HCT116 (cell line): Measurements from ENCODE around the gene PAGR1. TPM values are rescaled to one million over a fixed set of nuclear protein-coding genes. Genes with fewer than 3 reads are reported as not detected.

Experiments used
- ATAC-seq: fragments of 200-7000 bp; cut with Tn5 transposase; 2 replicates; pipeline ENCODE4 v1.9.1; 2020; ENCODE audit warnings: mild to moderate bottlenecking, moderate library complexity
- BruUV-seq: library from RNA; stranded (reverse); fragments of 400-500 nt; replicated peaks from 2 replicates; lab custom pipeline; 2021; lab: Mats Ljungman, UMichigan
- CTCF ChIA-PET: fragments of 300-600 bp; sonication (Branson Sonifier 250); formaldehyde crosslinking; loops from one replicate; lab custom pipeline; 2021; ENCODE audit warnings: antibody characterized with exemption; lab: Charles Lee
- POLR2A ChIA-PET: fragments of 300-600, 350-600 bp; sonication (Branson Sonifier 250); formaldehyde crosslinking; loops from one replicate; lab custom pipeline; 2021; ENCODE audit warnings: antibody characterized with exemption; lab: Charles Lee
- RAD21 ChIA-PET, 2 experiments: fragments of 300-600 bp; sonication (Branson Sonifier 250); formaldehyde crosslinking; loops; one replicate each; lab custom pipeline; 2023; ENCODE audit warnings: low total read pairs in 2 of 2; ENCODE audit not compliant: uncharacterized antibody in 2 of 2, unreplicated experiment in 2 of 2, low non-redundant PET in 1 of 2; lab: Charles Lee
- DNase-seq: peaks from one replicate; pipeline ENCODE4 v3.0.0-alpha.2; 2010; ENCODE audit warnings: low read depth, low spot score
- H2AFZ ChIP-seq: fragments of 200-600 bp; shearing (Covaris generic), sonication (generic); 2 replicates; pipeline ENCODE4 v1.6.1; 2017; ENCODE audit warnings: low read depth, mixed run types, mixed read lengths, antibody characterized with exemption, low read length; ENCODE audit not compliant: poor library complexity, severe bottlenecking
- H3K27ac ChIP-seq: 2 replicates; pipeline ENCODE4 v1.5.1; 2012; ENCODE audit warnings: low read depth, low read length
- H3K27me3 ChIP-seq: fragments of 200-600 bp; sonication (generic); 2 replicates; pipeline ENCODE4 v1.6.1; 2016; ENCODE audit warnings: mixed run types, low read length, mixed read lengths; ENCODE audit not compliant: insufficient read depth
- H3K36me3 ChIP-seq, 2 experiments: fragments of 200-500 bp in 1 of 2; fragments of 200-600 bp in 1 of 2; sonication (Bioruptor generic) in 1 of 2; sonication (generic) in 1 of 2; 2 replicates each; pipeline versions ENCODE4 v1.5.1 to v1.6.1; 2014 to 2016; ENCODE audit warnings: low read length in 2 of 2, inconsistent platforms in 1 of 2, mixed read lengths in 1 of 2, mixed run types in 1 of 2; ENCODE audit not compliant: insufficient read depth in 2 of 2, control insufficient read depth in 1 of 2
- H3K4me1 ChIP-seq, 2 experiments: fragments of 200-600 bp in 1 of 2; sonication (generic) in 1 of 2; 2 replicates each; pipeline versions ENCODE4 v1.5.1 to v1.6.1; 2012 to 2017; ENCODE audit warnings: low read length in 2 of 2, inconsistent platforms in 1 of 2, mild to moderate bottlenecking in 1 of 2, mixed read lengths in 1 of 2, mixed run types in 1 of 2, moderate library complexity in 1 of 2; ENCODE audit not compliant: insufficient read depth in 2 of 2, control insufficient read depth in 1 of 2
- H3K4me2 ChIP-seq: fragments of 200-600 bp; sonication (generic); 2 replicates; pipeline ENCODE4 v1.6.1; 2017; ENCODE audit warnings: mixed run types, low read length, mixed read lengths
- H3K4me3 ChIP-seq, 2 experiments: fragments of 200-600 bp in 1 of 2; sonication (generic) in 1 of 2; replicated peaks in 1 of 2; 2 replicates each; pipeline ENCODE4 v1.5.1; 2011 to 2016; ENCODE audit warnings: low read length in 2 of 2, control low read depth in 1 of 2, low read depth in 1 of 2, mild to moderate bottlenecking in 1 of 2, mixed read lengths in 1 of 2, mixed run types in 1 of 2
- H3K79me2 ChIP-seq: fragments of 200-600 bp; sonication (generic); 2 replicates; pipeline ENCODE4 v1.6.1; 2017; ENCODE audit warnings: mild to moderate bottlenecking, mixed run types, low read length, moderate library complexity, mixed read lengths; ENCODE audit not compliant: insufficient read depth
- H3K9ac ChIP-seq: fragments of 200-600 bp; sonication (generic); 2 replicates; pipeline ENCODE4 v1.6.1; 2016; ENCODE audit warnings: low read length, mixed read lengths
- H3K9me2 ChIP-seq: fragments of 200-600 bp; sonication (generic), shearing (Covaris generic); 2 replicates; pipeline ENCODE4 v1.6.1; 2017; ENCODE audit warnings: mixed run types, mild to moderate bottlenecking, moderate library complexity; ENCODE audit not compliant: insufficient read depth
- H3K9me3 ChIP-seq, 2 experiments: fragments of 200-500 bp in 1 of 2; fragments of 200-600 bp in 1 of 2; sonication (Bioruptor generic) in 1 of 2; sonication (generic) in 1 of 2; 2 replicates each; pipeline ENCODE4 v1.6.1; 2014 to 2017; ENCODE audit warnings: low read length in 2 of 2, mixed read lengths in 2 of 2, inconsistent platforms in 1 of 2, low read depth in 1 of 2, mild to moderate bottlenecking in 1 of 2, mixed run types in 1 of 2, moderate library complexity in 1 of 2; ENCODE audit not compliant: control insufficient read depth in 1 of 2, insufficient read depth in 1 of 2
- H4K20me1 ChIP-seq: fragments of 200-600 bp; sonication (generic), shearing (Covaris generic); 2 replicates; pipeline ENCODE4 v1.6.1; 2017; ENCODE audit warnings: mixed run types, mild to moderate bottlenecking, moderate library complexity; ENCODE audit not compliant: insufficient read depth
- ATF3 ChIP-seq: IDR thresholded peaks from 2 replicates; pipeline ENCODE4 v1.6.1; 2012
- CBX3 ChIP-seq: IDR thresholded peaks from 2 replicates; pipeline ENCODE4 v1.6.1; 2012; ENCODE audit warnings: low read depth
- CEBPB ChIP-seq: IDR thresholded peaks from 2 replicates; pipeline ENCODE4 v1.6.1; 2012; ENCODE audit warnings: low read depth
- ELF1 ChIP-seq: IDR thresholded peaks from 2 replicates; pipeline ENCODE4 v1.6.1; 2012; ENCODE audit warnings: low read depth, borderline replicate concordance
- EZH2 ChIP-seq: fragments of 200-600 bp; sonication (generic); IDR thresholded peaks from 2 replicates; pipeline ENCODE4 v1.6.1; 2017; ENCODE audit warnings: antibody characterized with exemption, mixed run types
- EZH2phosphoT487 ChIP-seq: fragments of 200-600 bp; IDR thresholded peaks from 2 replicates; pipeline ENCODE4 v1.6.1; 2018; ENCODE audit warnings: antibody characterized with exemption, borderline replicate concordance
- POLR2AphosphoS5 ChIP-seq: IDR thresholded peaks from 2 replicates; pipeline ENCODE4 v1.6.1; 2011; ENCODE audit warnings: mild to moderate bottlenecking, low read depth, low read length, moderate library complexity
- TCF7L2 ChIP-seq: IDR thresholded peaks from 2 replicates; pipeline ENCODE4 v1.7.0; 2011; ENCODE audit warnings: borderline replicate concordance, inconsistent platforms; ENCODE audit not compliant: insufficient read depth, insufficient read length; ENCODE audit errors: extremely low read depth
- ZFX ChIP-seq: fragments of 450-650 bp; IDR thresholded peaks from 2 replicates; pipeline ENCODE4 v1.6.1; 2017
- ZNF274 ChIP-seq: fragments of 200-500 bp; sonication (Bioruptor generic); IDR thresholded peaks from 2 replicates; pipeline ENCODE4 v1.6.1; 2014; ENCODE audit warnings: mild to moderate bottlenecking, low read depth, low read length, inconsistent platforms
- intact Hi-C: fragments of 100-400 bp; cut with micrococcal nuclease; formaldehyde crosslinking; loops from 2 replicates; pipeline ENCODE4 v1.10.0; 2022
- total RNA-seq: library from RNA; stranded (reverse); gene quantifications from one replicate; pipeline ENCODE4 v1.2.1, GENCODE V29; 2021; ENCODE audit not compliant: unreplicated experiment

Gene PAGR1
- total RNA-seq, 1 experiment from 2014 or later: 28.9 TPM

- H3K4me3 ChIP-seq: no peak overlapping the region
- ATAC-seq (no peak), DNase-seq (no peak)
- H3K9me2 ChIP-seq: no peaks in the 10 kb centered on the region
- TF ChIP-seq TCF7L2: no peak
- TF ChIP-seq ATF3: no peak
- no peak for TF ChIP-seq ZFX
- no peak for TF ChIP-seq POLR2AphosphoS5
- TF ChIP-seq CEBPB: no peak
- TF ChIP-seq CBX3: no peak
- TF ChIP-seq EZH2: no peak
- TF ChIP-seq ELF1: no peak
- no peak for TF ChIP-seq EZH2phosphoT487
- TF ChIP-seq ZNF274: no peak
- H3K9ac ChIP-seq: no peak overlapping the region
- intact Hi-C loops: no loop called here
- no peak overlapping the region for H3K27ac ChIP-seq
- ChIA-PET CTCF (no interaction called here), RAD21 (no interaction called here), POLR2A (no interaction called here)
- peaks cover 0 to 2% of the 10 kb centered on the region in 2 experiments; a peak in 2 of 4 replicates for H3K36me3 ChIP-seq
- H4K20me1 ChIP-seq: no peaks in the 10 kb centered on the region
- no peaks in the 10 kb centered on the region for H3K9me3 ChIP-seq
- BruUV-seq: no TSS peak
- H3K79me2 ChIP-seq: no peaks in the 10 kb centered on the region
- H3K27me3 ChIP-seq: no peaks in the 10 kb centered on the region
- H3K4me2 ChIP-seq: no peak overlapping the region
- H2AFZ ChIP-seq: no peak overlapping the region
- peaks cover 0 to 5% of the 10 kb centered on the region in 2 experiments; a peak in 2 of 4 replicates for H3K4me1 ChIP-seq
These were observed 29.7 kb downstream of the PAGR1 start for GRCh38 chr16:29845656-29846055.
